MM.1S (cell line): ENCODE measurements around the gene GJA3.

Experiments
- DNase-seq: peaks from one replicate; pipeline ENCODE4 v3.0.0-alpha.2; 2015
- H2AFZ ChIP-seq: fragments of 300-600 bp; sonication (generic); 2 replicates; pipeline ENCODE4 v1.6.0; 2016; ENCODE audit warnings: antibody characterized with exemption, low read length
- H3F3A ChIP-seq: fragments of 300-600 bp; sonication (generic); 2 replicates; pipeline ENCODE4 v1.6.1; 2016; ENCODE audit warnings: mild to moderate bottlenecking, antibody characterized with exemption, low read length, moderate library complexity, mixed read lengths; ENCODE audit not compliant: insufficient read depth
- H3K27ac ChIP-seq: fragments of 300-600 bp; sonication (generic); 2 replicates; pipeline ENCODE4 v1.5.1; 2016; ENCODE audit warnings: mild to moderate bottlenecking, low read length
- H3K27me3 ChIP-seq: fragments of 300-600 bp; sonication (generic); replicated peaks from 2 replicates; pipeline ENCODE4 v1.6.0; 2016; ENCODE audit warnings: low read length; ENCODE audit not compliant: insufficient read depth
- H3K36me3 ChIP-seq: fragments of 300-600 bp; sonication (generic); replicated peaks from 2 replicates; pipeline ENCODE4 v1.6.1; 2016; ENCODE audit warnings: mild to moderate bottlenecking, low read length, mixed read lengths; ENCODE audit not compliant: insufficient read depth
- H3K4me1 ChIP-seq: fragments of 300-600 bp; sonication (generic); 2 replicates; pipeline ENCODE4 v1.6.1; 2016; ENCODE audit warnings: low read length, mixed read lengths
- H3K4me2 ChIP-seq: fragments of 300-600 bp; sonication (generic); 2 replicates; pipeline ENCODE4 v1.6.0; 2016; ENCODE audit warnings: low read depth, low read length
- H3K4me3 ChIP-seq: fragments of 300-600 bp; sonication (generic); 2 replicates; pipeline ENCODE4 v1.5.1; 2016; ENCODE audit warnings: low read length, mixed read lengths
- H3K79me2 ChIP-seq: fragments of 300-600 bp; sonication (generic); 2 replicates; pipeline ENCODE4 v1.6.1; 2016; ENCODE audit warnings: mixed run types, low read length, mixed read lengths
- H3K9ac ChIP-seq: fragments of 300-600 bp; sonication (generic); 2 replicates; pipeline ENCODE4 v1.6.1; 2016; ENCODE audit warnings: low read length, mixed read lengths
- H3K9me2 ChIP-seq: fragments of 300-600 bp; sonication (generic); replicated peaks from 2 replicates; pipeline ENCODE4 v1.6.1; 2016; ENCODE audit warnings: mild to moderate bottlenecking, low read length, mixed read lengths; ENCODE audit not compliant: insufficient read depth
- H3K9me3 ChIP-seq: fragments of 300-600 bp; sonication (generic); replicated peaks from 2 replicates; pipeline ENCODE4 v1.6.1; 2016; ENCODE audit warnings: mild to moderate bottlenecking, low read length, mixed read lengths; ENCODE audit not compliant: insufficient read depth
- H4K20me1 ChIP-seq: fragments of 300-600 bp; sonication (generic); 2 replicates; pipeline ENCODE4 v1.6.1; 2016; ENCODE audit warnings: mild to moderate bottlenecking, low read length, moderate library complexity, mixed read lengths; ENCODE audit not compliant: insufficient read depth
- EZH2 ChIP-seq: fragments of 300-600 bp; sonication (generic); optimal IDR thresholded peaks from 2 replicates; pipeline ENCODE3; 2017; ENCODE audit warnings: low read depth, mild to moderate bottlenecking, antibody characterized with exemption, low read length, mixed read lengths
- EZH2phosphoT487 ChIP-seq: fragments of 300-600 bp; sonication (generic); IDR thresholded peaks from 2 replicates; pipeline ENCODE4 v1.6.1; 2018; ENCODE audit warnings: antibody characterized with exemption, low read length
- TF ChIP-seq, protein P1 (sequence below): fragments of 300-600 bp; sonication (generic); IDR thresholded peaks from 2 replicates; pipeline ENCODE4 v1.5.1; 2016; ENCODE audit warnings: antibody characterized with exemption, low read length, mixed read lengths

The GJA3 gene

GRCh38 chr13:20168396-20168795, 7.5 kb upstream of the GJA3 start:
- H3K4me3 ChIP-seq = no peak overlapping the region
- H3K9me2 ChIP-seq = no peaks in the 10 kb centered on the region
- no peak overlapping the region for H3K27ac ChIP-seq
- H3K9ac ChIP-seq = no peak overlapping the region
- no peaks in the 10 kb centered on the region for H3K27me3 ChIP-seq
- no peak overlapping the region for H3K4me2 ChIP-seq
- no peak overlapping the region for H2AFZ ChIP-seq
- no peak for TF ChIP-seq EZH2
- no peak for TF ChIP-seq EZH2phosphoT487
- TF ChIP-seq, protein P1, sequence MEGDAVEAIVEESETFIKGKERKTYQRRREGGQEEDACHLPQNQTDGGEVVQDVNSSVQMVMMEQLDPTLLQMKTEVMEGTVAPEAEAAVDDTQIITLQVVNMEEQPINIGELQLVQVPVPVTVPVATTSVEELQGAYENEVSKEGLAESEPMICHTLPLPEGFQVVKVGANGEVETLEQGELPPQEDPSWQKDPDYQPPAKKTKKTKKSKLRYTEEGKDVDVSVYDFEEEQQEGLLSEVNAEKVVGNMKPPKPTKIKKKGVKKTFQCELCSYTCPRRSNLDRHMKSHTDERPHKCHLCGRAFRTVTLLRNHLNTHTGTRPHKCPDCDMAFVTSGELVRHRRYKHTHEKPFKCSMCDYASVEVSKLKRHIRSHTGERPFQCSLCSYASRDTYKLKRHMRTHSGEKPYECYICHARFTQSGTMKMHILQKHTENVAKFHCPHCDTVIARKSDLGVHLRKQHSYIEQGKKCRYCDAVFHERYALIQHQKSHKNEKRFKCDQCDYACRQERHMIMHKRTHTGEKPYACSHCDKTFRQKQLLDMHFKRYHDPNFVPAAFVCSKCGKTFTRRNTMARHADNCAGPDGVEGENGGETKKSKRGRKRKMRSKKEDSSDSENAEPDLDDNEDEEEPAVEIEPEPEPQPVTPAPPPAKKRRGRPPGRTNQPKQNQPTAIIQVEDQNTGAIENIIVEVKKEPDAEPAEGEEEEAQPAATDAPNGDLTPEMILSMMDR = no peak
- no peak for DNase-seq
- no peaks in the 10 kb centered on the region for H4K20me1 ChIP-seq
- H3K4me1 ChIP-seq = peaks cover 15% of the 10 kb centered on the region
- peaks cover 7% of the 10 kb centered on the region for H3F3A ChIP-seq
- H3K79me2 ChIP-seq = no peaks in the 10 kb centered on the region
- H3K36me3 ChIP-seq = no peaks in the 10 kb centered on the region
- no peaks in the 10 kb centered on the region for H3K9me3 ChIP-seq

GRCh38 chr13:20165417-20166257, 4.8 kb upstream of the GJA3 start:
- DNase-seq = no peak
- Histone ChIP-seq H3K4me1 (peaks cover 6% of the 10 kb centered on the region), H3K79me2 (no peaks in the 10 kb centered on the region), H3K27ac (no peak overlapping the region), H3K4me2 (no peak overlapping the region), H3K9me2 (no peaks in the 10 kb centered on the region), H3F3A (no peaks in the 10 kb centered on the region), H4K20me1 (no peaks in the 10 kb centered on the region), H3K27me3 (no peaks in the 10 kb centered on the region; the same call in 1 of the 2 replicates), H2AFZ (no peak overlapping the region), H3K9ac (no peak overlapping the region), H3K9me3 (no peaks in the 10 kb centered on the region), H3K36me3 (no peaks in the 10 kb centered on the region), H3K4me3 (no peak overlapping the region)
- TF ChIP-seq EZH2phosphoT487 = no peak
- TF ChIP-seq, protein P1 = no peak
- no peak for TF ChIP-seq EZH2

DNA sequence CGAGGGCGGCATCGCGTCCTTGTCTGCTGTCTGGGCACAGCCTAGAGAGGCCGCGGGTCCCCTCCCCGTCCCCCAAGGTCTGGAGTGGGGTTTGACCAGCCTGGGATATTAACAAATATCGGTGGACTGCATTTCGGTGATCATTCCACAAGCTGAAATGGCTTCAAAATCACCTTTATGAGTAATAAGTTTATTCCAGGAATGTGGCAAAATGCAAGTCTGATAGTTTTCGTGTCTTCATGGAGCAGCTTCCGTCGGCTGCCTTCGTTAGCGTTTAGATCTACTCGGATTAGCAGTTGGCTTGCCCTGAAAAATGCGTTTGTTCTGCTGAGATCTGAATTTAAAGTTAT, 1.1 kb upstream of the GJA3 start:
- no peak overlapping the region for H3K4me2 ChIP-seq
- H3K4me1 ChIP-seq = no peaks in the 10 kb centered on the region
- H3K36me3 ChIP-seq = no peaks in the 10 kb centered on the region
- H3K79me2 ChIP-seq = no peaks in the 10 kb centered on the region
- TF ChIP-seq EZH2phosphoT487 (no peak), EZH2 (no peak)
- TF ChIP-seq, protein P1 = no peak
- no peaks in the 10 kb centered on the region for H3K9me3 ChIP-seq
- no peaks in the 10 kb centered on the region for H4K20me1 ChIP-seq
- no peak overlapping the region for H3K9ac ChIP-seq
- peaks cover 13% of the 10 kb centered on the region for H3K27me3 ChIP-seq
- H3K4me3 ChIP-seq = no peak overlapping the region
- no peaks in the 10 kb centered on the region for H3K9me2 ChIP-seq
- H3K27ac ChIP-seq = no peak overlapping the region
- no peaks in the 10 kb centered on the region for H3F3A ChIP-seq
- H2AFZ ChIP-seq = no peak overlapping the region
- no peak for DNase-seq
